Measurements from ENCODE around the gene ATP5MC2.

GRCh38 chr12:53722450-53723041, 46.7 kb upstream of the ATP5MC2 start:
- TF ChIP-seq MXI1 (conservative IDR thresholded peaks at IDR 0.05; ENCODE audit: poor library complexity, severe bottlenecking) (no peak), CTCF (IDR thresholded peaks at IDR 0.05; ENCODE audit: poor library complexity, severe bottlenecking) (no peak), SMC3 (conservative IDR thresholded peaks at IDR 0.05; ENCODE audit: poor library complexity) (no peak)

Data from neural cell (in vitro differentiated cells).